ENCODE results near the gene SLC38A8.
A peak's percentile ranks its signal among the peaks of the same experiment; 100 is the strongest.

Gene SLC38A8

DNA sequence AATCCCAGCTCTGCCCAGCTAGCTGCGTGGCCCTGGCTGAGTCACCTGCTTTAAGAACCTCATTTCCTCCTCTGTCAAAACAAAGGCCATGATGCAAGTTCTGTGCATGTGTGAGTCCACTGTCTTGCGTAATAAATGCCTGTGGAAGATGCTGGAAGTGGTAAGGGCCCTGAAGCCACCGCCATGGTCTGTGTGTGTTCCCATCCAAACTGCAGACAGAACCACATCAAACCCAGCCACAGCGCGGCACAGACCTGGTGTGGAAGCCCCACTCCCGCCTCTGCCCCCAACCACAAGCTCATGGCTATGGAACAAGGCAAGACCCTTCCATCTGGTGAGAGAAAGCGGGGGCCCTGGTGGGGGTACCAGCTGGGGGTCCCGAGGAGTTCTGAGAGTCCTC is 48.5 kb downstream of the SLC38A8 start:
- in situ Hi-C loops (cut with HindIII; ENCODE audit: low pct_unique_long_range_greater_than_20kb, low sequenced_read_pairs) = no loop called here
- peak in 1 of 2 experiments; percentile 57 for DNase-seq (ENCODE audit: low read depth in 1 of 2, low spot score in 1 of 2)
- TF ChIP-seq JUND (IDR thresholded peaks at IDR 0.05; ENCODE audit: low read depth) = no peak

DNA sequence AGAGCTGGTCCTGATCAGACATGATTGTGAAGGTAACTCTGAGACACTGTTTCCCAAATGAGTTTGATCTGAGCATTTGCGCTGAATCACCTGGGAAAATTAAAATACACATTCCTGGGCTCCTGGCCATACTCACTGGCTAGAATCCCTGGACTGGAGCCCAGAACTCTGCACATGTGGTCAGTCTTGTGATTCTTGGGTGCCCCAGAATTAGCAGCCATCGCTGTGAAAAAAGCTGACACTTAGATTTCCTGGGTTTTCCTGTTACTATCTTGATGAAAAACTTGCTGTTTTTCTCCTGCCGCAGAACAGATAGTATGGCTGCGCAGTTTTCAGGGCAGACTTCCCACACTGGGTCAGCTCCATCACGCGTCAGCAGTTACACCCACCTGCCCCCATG is 50.0 kb downstream of the SLC38A8 start:
- in situ Hi-C loops (cut with HindIII; ENCODE audit: low pct_unique_long_range_greater_than_20kb, low sequenced_read_pairs) = no loop called here
- peak in 1 of 2 experiments; percentile 45 for DNase-seq (ENCODE audit: low read depth in 1 of 2, low spot score in 1 of 2)
- TF ChIP-seq JUND (IDR thresholded peaks at IDR 0.05; ENCODE audit: low read depth) = no peak

DNA sequence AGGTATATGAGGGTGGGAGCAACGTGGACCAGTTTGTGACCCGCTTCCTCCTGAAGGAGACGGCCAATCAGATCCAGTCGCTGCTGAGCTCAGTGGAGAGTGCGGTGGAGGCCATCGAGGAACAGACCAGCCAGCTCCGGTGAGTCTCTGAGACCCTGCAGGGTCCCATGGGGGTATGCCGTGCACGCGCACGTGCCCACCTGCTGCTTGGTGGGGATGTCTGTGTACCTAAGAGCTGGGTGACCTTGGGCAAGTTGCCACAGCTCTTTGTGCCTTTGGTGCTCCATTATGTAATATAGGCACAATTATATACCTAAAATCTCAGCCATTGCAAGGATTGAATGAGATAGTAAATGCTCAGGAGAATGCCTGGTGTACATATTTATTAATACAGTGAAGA is 52.1 kb downstream of the SLC38A8 start:
- in situ Hi-C loops (cut with HindIII; ENCODE audit: low pct_unique_long_range_greater_than_20kb, low sequenced_read_pairs) = no loop called here
- DNase-seq (ENCODE audit: low read depth in 1 of 2, low spot score in 1 of 2) = no peak
- no peak for TF ChIP-seq JUND (IDR thresholded peaks at IDR 0.05; ENCODE audit: low read depth)

DNA sequence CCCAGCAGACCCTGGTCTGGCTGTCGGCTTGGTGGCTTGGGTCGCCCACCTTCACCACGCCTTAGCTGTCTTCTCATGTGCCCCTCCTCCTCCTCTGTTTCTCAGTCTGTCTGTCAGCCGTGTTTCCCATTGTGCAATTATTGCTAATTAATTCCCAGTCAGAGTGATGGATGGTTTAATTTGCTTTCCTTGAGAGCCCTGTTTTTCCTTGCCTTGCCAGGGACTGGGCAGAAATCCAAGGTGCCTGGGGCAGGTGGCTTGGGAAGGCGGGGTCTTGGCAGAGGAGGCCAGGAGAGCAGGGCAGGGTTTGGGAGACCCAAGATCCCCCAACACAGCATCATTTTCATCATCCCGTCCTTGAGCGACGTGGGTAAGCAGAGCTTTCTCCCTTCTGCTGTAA is 53.3 kb downstream of the SLC38A8 start:
- in situ Hi-C loops (cut with HindIII; ENCODE audit: low pct_unique_long_range_greater_than_20kb, low sequenced_read_pairs) = no loop called here
- TF ChIP-seq JUND (IDR thresholded peaks at IDR 0.05; ENCODE audit: low read depth) = no peak
- no peak for DNase-seq (ENCODE audit: low read depth in 1 of 2, low spot score in 1 of 2)

DNA sequence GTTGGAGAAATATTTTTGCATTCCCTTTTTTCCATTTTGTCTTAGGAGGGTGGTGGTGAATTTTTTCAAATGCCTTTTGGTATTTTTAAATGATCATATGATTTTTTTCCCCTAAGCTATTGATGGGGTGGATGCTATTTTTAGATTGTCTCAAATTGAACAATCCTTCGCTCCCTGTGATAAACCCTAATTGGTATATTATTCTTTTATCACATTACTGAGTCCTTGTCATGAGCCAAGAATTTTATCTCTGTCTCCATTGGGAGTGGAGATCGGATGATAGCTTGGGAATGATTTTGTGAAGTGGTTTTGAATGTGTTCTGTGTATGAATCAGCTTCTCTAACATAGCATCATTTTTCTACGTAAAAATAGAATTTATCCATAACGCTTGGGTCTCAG is 59.1 kb downstream of the SLC38A8 start:
- no peak for TF ChIP-seq JUND (IDR thresholded peaks at IDR 0.05; ENCODE audit: low read depth)
- DNase-seq (ENCODE audit: low read depth in 1 of 2, low spot score in 1 of 2) = no peak
- in situ Hi-C loops (cut with HindIII; ENCODE audit: low pct_unique_long_range_greater_than_20kb, low sequenced_read_pairs) = no loop called here

DNA sequence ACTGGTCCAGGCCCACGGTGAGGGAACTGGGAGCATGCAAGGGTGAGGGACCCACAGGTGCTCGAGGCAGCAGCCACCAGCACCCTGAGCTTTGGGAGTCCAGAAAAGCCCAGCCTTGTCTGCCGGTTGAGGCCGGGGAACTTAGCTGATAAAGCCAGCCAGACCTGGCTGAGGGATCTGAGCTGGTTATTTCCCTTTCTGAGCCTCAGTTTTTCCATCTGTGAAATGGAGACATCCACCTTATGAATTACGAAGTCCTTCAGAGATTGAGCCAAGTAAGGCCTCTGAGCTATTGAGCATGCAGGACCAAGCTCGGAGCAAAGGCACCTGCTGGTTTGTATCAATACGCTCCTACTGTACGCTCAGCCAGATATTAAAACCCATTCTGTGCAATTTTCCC is 60.8 kb downstream of the SLC38A8 start:
- DNase-seq (ENCODE audit: low read depth in 1 of 2, low spot score in 1 of 2) = no peak
- no peak for TF ChIP-seq JUND (IDR thresholded peaks at IDR 0.05; ENCODE audit: low read depth)
- in situ Hi-C loops (cut with HindIII; ENCODE audit: low pct_unique_long_range_greater_than_20kb, low sequenced_read_pairs) = no loop called here

DNA sequence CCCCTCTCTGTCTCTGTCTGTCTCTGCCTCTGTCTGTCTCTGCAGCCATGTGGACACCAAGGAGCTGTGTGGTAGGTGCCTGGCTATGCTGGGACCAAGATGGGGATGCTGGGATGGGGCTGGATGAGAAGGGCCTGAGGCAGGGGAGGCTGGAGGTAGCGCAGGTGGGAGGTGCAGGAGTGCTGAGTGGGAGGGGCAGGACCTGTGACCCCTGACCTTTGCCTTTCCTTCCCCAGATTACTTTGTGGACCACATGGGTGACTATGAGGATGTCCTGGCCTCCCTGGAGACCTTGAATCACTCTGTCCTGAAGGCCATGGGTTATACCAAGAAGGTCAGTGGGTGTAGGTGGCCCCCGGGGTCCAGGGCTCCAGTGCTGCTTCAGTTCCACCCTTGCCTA is 61.8 kb downstream of the SLC38A8 start:
- no peak for TF ChIP-seq JUND (IDR thresholded peaks at IDR 0.05; ENCODE audit: low read depth)
- no peak for DNase-seq (ENCODE audit: low read depth in 1 of 2, low spot score in 1 of 2)
- in situ Hi-C loops (cut with HindIII; ENCODE audit: low pct_unique_long_range_greater_than_20kb, low sequenced_read_pairs) = no loop called here

DNA sequence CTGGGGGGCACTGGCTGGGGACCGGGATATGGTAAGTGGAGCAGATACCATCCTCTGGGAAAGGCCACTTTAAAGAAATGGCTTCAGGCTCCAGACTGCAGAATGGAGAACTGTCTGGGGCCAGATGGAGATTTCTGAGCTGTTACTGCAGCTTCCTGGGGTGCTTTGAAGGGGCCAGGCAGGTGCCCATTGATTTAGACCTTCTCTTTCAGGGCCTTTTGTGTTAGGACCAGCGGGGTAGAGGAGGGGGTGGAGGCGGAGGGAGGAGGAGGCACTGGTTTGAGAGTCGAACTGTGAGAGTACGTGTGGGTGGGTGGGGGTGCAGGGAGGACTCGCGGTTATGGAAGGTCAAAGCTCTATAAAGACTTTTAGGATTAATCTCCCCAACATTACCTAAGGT is 63.2 kb downstream of the SLC38A8 start:
- TF ChIP-seq JUND (IDR thresholded peaks at IDR 0.05; ENCODE audit: low read depth) = no peak
- in situ Hi-C loops (cut with HindIII; ENCODE audit: low pct_unique_long_range_greater_than_20kb, low sequenced_read_pairs) = no loop called here
- no peak for DNase-seq (ENCODE audit: low read depth in 1 of 2, low spot score in 1 of 2)

DNA sequence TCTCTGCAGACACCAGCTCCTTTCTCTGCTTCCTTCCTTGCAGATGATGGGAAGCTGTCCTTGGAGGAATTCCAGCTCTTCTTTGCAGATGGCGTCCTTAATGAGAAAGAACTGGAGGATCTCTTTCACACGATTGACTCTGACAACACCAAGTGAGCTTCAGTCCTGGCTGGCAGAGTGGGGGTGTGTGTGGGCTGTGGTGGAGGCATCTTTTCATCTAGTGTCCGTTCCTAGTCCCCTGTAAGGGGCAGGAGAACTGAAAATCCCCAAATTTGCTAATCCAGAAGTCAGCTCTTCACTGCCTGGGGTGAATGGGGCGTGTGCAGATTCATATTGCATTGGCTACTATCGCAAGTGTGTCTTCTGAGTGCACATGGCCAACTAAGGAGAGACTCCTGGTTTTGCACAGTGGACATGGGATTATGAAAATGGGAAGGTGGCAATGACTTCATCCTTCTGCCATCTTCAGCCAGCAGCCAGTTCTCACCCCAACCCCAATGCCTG is 64.1 kb downstream of the SLC38A8 start:
- no peak for TF ChIP-seq JUND (IDR thresholded peaks at IDR 0.05; ENCODE audit: low read depth)
- in situ Hi-C loops (cut with HindIII; ENCODE audit: low pct_unique_long_range_greater_than_20kb, low sequenced_read_pairs) = no loop called here

DNA sequence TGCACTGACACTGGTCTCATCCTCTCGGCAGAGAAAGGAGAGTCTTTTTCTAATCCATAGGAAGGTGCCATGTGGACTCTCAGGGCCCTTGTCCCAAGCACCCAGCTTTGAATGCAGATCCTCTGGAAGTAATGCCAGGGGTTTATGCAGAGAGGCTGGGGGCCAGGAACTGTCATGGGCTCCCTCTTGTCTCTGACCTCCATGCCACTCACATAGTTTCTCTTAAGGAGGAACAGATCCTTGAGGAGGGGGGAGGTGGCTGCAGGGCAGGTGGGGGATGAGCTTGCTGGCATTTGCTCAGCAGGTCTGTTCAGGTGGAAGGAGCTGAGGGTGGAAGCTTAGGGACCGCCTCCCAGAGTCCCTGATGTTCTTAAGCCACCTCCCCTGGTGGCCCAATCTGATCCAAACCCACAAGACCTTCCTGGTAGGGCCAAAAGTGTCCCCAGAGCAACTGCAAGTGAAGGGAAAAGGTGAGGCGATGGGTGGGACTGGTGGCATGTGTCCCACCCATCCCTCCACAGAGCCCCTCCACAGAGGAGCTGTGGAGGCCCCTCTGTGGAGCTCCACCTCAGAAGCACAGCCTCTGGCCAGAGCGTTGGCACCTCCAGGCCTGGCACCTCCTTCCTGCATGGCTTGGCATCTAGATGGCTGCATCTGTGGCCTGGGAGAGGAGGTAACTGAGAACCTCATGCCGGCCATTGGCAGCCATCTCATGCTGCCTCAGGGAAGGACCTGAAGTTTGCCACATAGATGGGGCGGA is 65.4 kb downstream of the SLC38A8 start:
- no peak for DNase-seq (ENCODE audit: low read depth in 1 of 2, low spot score in 1 of 2)
- TF ChIP-seq JUND (IDR thresholded peaks at IDR 0.05; ENCODE audit: low read depth) = no peak
- in situ Hi-C loops (cut with HindIII; ENCODE audit: low pct_unique_long_range_greater_than_20kb, low sequenced_read_pairs) = no loop called here

More for the DNA sequence above, 64.1 kb downstream of the SLC38A8 start:
- no peak for DNase-seq (ENCODE audit: low read depth in 1 of 2, low spot score in 1 of 2)

DNA sequence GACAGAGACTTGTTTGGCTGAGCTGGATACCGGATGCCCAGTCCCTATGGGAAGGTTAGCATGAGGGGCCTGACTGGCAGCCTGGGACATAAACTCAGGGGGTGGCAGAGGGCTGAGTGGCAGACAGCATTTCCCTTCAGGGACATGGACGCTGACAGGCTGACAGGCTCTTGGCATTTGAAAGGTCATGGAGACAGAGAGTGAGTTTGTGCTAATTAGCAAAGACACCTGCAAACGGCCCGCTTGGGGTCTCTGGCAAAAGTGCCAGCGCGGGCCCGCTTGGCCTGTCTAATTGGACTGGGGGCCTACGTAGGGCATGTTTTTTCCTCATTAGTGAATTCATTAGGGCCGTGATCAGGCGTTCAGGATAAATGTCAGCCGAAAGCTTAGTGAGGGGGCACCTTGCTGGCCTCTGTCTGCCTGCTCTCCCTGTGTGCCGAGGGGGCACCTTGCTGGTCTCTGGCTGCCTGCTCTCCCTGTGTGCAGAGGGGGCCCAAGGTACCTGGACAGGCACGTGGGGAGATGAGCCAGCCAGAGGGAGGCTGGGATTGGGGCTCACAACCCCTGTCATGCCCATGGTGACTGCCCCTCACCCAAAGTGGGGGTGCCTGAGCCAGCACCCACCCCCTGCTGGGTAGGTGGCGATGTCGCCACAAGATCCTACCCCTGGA is 66.9 kb downstream of the SLC38A8 start:
- in situ Hi-C loops (cut with HindIII; ENCODE audit: low pct_unique_long_range_greater_than_20kb, low sequenced_read_pairs) = no loop called here
- no peak for TF ChIP-seq JUND (IDR thresholded peaks at IDR 0.05; ENCODE audit: low read depth)
- DNase-seq (ENCODE audit: low read depth in 1 of 2, low spot score in 1 of 2) = no peak

DNA sequence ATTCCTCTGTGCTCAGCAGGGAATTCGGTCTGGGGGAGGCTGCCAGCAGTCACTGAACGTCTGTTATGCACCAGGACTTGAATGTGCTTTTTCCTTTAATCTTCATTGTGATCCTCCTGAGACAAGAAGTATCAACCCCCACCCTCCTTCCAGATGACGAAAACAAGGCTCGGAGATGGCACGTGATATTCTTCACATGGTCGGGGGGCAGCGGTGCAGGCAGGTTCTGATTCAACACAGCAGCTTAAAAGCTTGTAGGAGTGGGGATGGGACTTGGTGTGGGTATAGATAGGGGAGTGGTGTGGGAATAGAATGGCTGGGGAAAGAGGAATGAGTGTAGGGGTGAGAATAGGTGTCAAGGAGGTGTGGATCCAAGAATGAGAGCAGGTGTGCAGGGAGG is 68.1 kb downstream of the SLC38A8 start:
- no peak for DNase-seq (ENCODE audit: low read depth in 1 of 2, low spot score in 1 of 2)
- TF ChIP-seq JUND (IDR thresholded peaks at IDR 0.05; ENCODE audit: low read depth) = no peak
- in situ Hi-C loops (cut with HindIII; ENCODE audit: low pct_unique_long_range_greater_than_20kb, low sequenced_read_pairs) = no loop called here

DNA sequence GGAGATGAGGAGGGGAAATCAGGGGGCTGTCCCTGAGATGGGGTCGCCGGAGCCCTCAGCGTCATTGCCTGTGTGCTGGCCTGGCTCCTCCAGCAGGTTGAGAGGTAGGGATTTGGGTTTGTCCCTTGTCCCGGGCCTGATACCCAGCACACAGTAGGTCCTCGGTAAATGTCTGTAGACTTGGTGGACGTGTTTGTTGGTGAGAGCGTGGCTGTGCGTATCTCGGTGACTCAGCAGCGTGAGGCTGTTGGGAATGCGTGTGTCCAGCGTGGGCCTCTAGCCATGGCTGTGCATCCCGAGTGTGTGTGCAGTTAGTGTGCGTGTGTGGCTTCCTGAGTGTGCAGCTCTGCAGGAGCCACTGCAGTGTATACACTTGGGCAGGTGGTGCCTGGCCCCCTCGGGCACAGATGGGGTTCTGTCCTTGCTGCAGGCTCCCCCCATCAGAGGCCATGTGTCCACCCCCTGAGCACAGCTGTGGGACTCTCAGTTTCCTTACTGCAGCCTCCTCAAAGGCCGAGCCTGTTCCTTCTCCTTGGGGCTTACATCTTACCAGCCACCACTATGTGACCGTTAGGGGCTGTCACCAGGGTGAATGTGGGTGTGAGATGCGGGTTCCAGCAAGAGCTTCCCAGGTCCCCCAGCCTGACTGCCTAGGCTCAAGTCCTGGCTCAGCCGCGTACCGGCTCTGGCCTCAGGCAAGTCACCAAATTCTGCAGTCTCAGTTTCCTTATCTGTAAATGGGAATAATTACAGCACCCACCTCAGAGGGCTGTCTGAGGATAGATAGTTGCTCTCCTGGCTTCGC is 68.8 kb downstream of the SLC38A8 start:
- in situ Hi-C loops (cut with HindIII; ENCODE audit: low pct_unique_long_range_greater_than_20kb, low sequenced_read_pairs) = no loop called here
- TF ChIP-seq JUND (IDR thresholded peaks at IDR 0.05; ENCODE audit: low read depth) = no peak
- no peak for DNase-seq (ENCODE audit: low read depth in 1 of 2, low spot score in 1 of 2)
